DND-41 (cell line): ENCODE results near the gene UFD1.

Experiments
- EZH2 ChIP-seq: IDR thresholded peaks from 3 replicates; pipeline ENCODE4 v1.6.1; 2012; ENCODE audit warnings: borderline replicate concordance, low read depth, mild to moderate bottlenecking, moderate library complexity, low read length, inconsistent platforms; ENCODE audit not compliant: severe bottlenecking
- TF ChIP-seq, protein P1 (sequence below): IDR thresholded peaks from 2 replicates; pipeline ENCODE4 v1.5.1; 2012; ENCODE audit warnings: borderline replicate concordance, low read length, moderate library complexity, mild to moderate bottlenecking; ENCODE audit not compliant: poor library complexity, severe bottlenecking; ENCODE audit errors: extremely low read depth

DNA sequence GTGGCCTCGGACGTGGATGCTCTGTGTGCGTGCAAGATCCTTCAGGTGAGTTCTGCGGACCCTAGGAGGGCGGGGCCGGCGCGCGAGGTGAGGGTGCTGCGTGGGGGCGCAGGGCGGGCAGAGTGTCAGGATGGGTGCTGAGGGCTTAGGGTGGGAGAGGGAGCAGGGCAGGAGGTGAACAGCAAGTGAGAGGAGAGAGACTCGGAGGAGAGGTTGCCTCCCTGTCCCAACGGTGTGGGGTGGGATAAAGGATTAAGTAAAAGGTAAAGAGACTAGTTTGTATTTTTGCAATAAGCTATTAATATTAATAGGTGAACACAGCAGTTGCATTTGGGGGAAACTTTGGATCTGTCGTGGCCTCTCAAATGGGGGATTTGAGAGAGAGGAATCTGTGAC, 1.2 kb upstream of the UFD1 start:
- TF ChIP-seq, protein P1, sequence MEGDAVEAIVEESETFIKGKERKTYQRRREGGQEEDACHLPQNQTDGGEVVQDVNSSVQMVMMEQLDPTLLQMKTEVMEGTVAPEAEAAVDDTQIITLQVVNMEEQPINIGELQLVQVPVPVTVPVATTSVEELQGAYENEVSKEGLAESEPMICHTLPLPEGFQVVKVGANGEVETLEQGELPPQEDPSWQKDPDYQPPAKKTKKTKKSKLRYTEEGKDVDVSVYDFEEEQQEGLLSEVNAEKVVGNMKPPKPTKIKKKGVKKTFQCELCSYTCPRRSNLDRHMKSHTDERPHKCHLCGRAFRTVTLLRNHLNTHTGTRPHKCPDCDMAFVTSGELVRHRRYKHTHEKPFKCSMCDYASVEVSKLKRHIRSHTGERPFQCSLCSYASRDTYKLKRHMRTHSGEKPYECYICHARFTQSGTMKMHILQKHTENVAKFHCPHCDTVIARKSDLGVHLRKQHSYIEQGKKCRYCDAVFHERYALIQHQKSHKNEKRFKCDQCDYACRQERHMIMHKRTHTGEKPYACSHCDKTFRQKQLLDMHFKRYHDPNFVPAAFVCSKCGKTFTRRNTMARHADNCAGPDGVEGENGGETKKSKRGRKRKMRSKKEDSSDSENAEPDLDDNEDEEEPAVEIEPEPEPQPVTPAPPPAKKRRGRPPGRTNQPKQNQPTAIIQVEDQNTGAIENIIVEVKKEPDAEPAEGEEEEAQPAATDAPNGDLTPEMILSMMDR = no peak
- TF ChIP-seq EZH2 = no peak
